ENCODE measurements around the gene ASGR2. TPM values are rescaled to one million over a fixed set of nuclear protein-coding genes. Genes with fewer than 3 reads are reported as not detected.
"Not testable (repeated sequence)": the region's sequence is repeated elsewhere in the genome, so short reads cannot be mapped to it uniquely, and the experiment has no call there.

ASGR2 gene
- polyA plus RNA-seq, 3 donors from 2014 or later: 0.57 to 3.2 TPM; not detected in 1

GRCh38 chr17:7101531-7101930 is 13.1 kb downstream of the ASGR2 start:
- Mint-ChIP-seq H3K27me3 (ENCODE audit: low read depth in 3 of 3) (peaks cover 2 to 8% (median 2%) of the 10 kb centered on the region in 3 donors), H3K4me1 (no peaks in the 10 kb centered on the region), H3K9me3 (no peaks in the 10 kb centered on the region), H3K4me3 (peak overlapping the region in 1 of 5 donors; percentile 18), H3K27ac (no peak overlapping the region), H3K36me3 (no peaks in the 10 kb centered on the region)
- no peak for DNase-seq

- peaks cover 2 to 10% (median 2%) of the 10 kb centered on the region in 3 donors for H3K27me3 Mint-ChIP-seq (ENCODE audit: low read depth in 3 of 3)
- not testable (repeated sequence) for H3K27ac Mint-ChIP-seq, H3K9me3 Mint-ChIP-seq, H3K4me1 Mint-ChIP-seq, DNase-seq, H3K36me3 Mint-ChIP-seq, H3K4me3 Mint-ChIP-seq
These were observed 13.8 kb downstream of the ASGR2 start for GRCh38 chr17:7100641-7101379.

GRCh38 chr17:7098802-7099459 is 15.7 kb downstream of the ASGR2 start:
- Mint-ChIP-seq H3K4me1 (peaks cover 6 to 9% of the 10 kb centered on the region in 2 donors), H3K9me3 (peaks cover 0 to 2% (median 0%) of the 10 kb centered on the region in 6 donors), H3K27me3 (ENCODE audit: low read depth in 3 of 3) (peaks cover 2 to 12% (median 5%) of the 10 kb centered on the region in 3 donors), H3K27ac (no peak overlapping the region), H3K4me3 (no peak overlapping the region), H3K36me3 (no peaks in the 10 kb centered on the region)
- no peak for DNase-seq

GRCh38 chr17:7097940-7098339 is 16.7 kb downstream of the ASGR2 start:
- H3K27me3 Mint-ChIP-seq (ENCODE audit: low read depth in 3 of 3): peaks cover 2 to 15% (median 6%) of the 10 kb centered on the region in 3 donors
- H3K4me3 Mint-ChIP-seq: no peak overlapping the region
- H3K36me3 Mint-ChIP-seq: no peaks in the 10 kb centered on the region
- DNase-seq: no peak
- H3K4me1 Mint-ChIP-seq: peaks cover 7 to 17% of the 10 kb centered on the region in 2 donors
- H3K9me3 Mint-ChIP-seq: peaks cover 0 to 2% (median 0%) of the 10 kb centered on the region in 6 donors
- H3K27ac Mint-ChIP-seq: no peak overlapping the region

- Mint-ChIP-seq H3K9me3 (peaks cover 0 to 2% (median 0%) of the 10 kb centered on the region in 6 donors), H3K36me3 (no peaks in the 10 kb centered on the region), H3K4me1 (peaks cover 7 to 17% of the 10 kb centered on the region in 2 donors), H3K27ac (no peak overlapping the region), H3K27me3 (ENCODE audit: low read depth in 3 of 3) (peaks cover 2 to 13% (median 4%) of the 10 kb centered on the region in 3 donors), H3K4me3 (peak overlapping the region in 1 of 5 donors; percentile 24)
- no peak for DNase-seq
These were observed 19.0 kb downstream of the ASGR2 start for GRCh38 chr17:7095625-7096024.

GRCh38 chr17:7094652-7095019 is 20.0 kb downstream of the ASGR2 start:
- peaks cover 2 to 9% (median 4%) of the 10 kb centered on the region in 3 donors for H3K27me3 Mint-ChIP-seq (ENCODE audit: low read depth in 3 of 3)
- peaks cover 7 to 17% of the 10 kb centered on the region in 2 donors for H3K4me1 Mint-ChIP-seq
- H3K4me3 Mint-ChIP-seq: peak overlapping the region in 1 of 5 donors; percentile 28
- H3K9me3 Mint-ChIP-seq: peaks cover 0 to 2% (median 0%) of the 10 kb centered on the region in 6 donors
- no peaks in the 10 kb centered on the region for H3K36me3 Mint-ChIP-seq
- peak overlapping the region in 1 of 6 donors; percentile 4 for H3K27ac Mint-ChIP-seq
- DNase-seq: no peak

- not testable (repeated sequence) for H3K27ac Mint-ChIP-seq; H3K36me3 Mint-ChIP-seq; H3K27me3 Mint-ChIP-seq (ENCODE audit: low read depth in 3 of 3); H3K4me3 Mint-ChIP-seq; H3K9me3 Mint-ChIP-seq
- peaks cover 7 to 17% of the 10 kb centered on the region in 2 donors for H3K4me1 Mint-ChIP-seq
- DNase-seq: peak in 1 of 3 donors; percentile 19
These were observed 23.2 kb downstream of the ASGR2 start for GRCh38 chr17:7091311-7092005.

GRCh38 chr17:7089570-7089969 is 25.1 kb downstream of the ASGR2 start:
- H3K27ac Mint-ChIP-seq, H3K36me3 Mint-ChIP-seq: not testable (repeated sequence)

GRCh38 chr17:7088442-7088841 is 26.2 kb downstream of the ASGR2 start:
- not testable (repeated sequence) for H3K4me3 Mint-ChIP-seq, H3K36me3 Mint-ChIP-seq, H3K27ac Mint-ChIP-seq, H3K9me3 Mint-ChIP-seq, DNase-seq
- peaks cover 4 to 14% (median 6%) of the 10 kb centered on the region in 3 donors for H3K27me3 Mint-ChIP-seq (ENCODE audit: low read depth in 3 of 3)
- peaks cover 12 to 15% of the 10 kb centered on the region in 2 donors for H3K4me1 Mint-ChIP-seq

More at GRCh38 chr17:7089570-7089969, 25.1 kb downstream of the ASGR2 start:
- Mint-ChIP-seq H3K27me3 (ENCODE audit: low read depth in 3 of 3) (peaks cover 0 to 13% (median 4%) of the 10 kb centered on the region in 3 donors), H3K4me1 (peaks cover 7 to 15% of the 10 kb centered on the region in 2 donors)
- not testable (repeated sequence) for DNase-seq, H3K4me3 Mint-ChIP-seq, H3K9me3 Mint-ChIP-seq

GRCh38 chr17:7084088-7084487 is 30.5 kb downstream of the ASGR2 start:
- H3K9me3 Mint-ChIP-seq: no peaks in the 10 kb centered on the region
- peak overlapping the region in 2 of 6 donors; percentile 11 to 49 for H3K27ac Mint-ChIP-seq
- H3K36me3 Mint-ChIP-seq: no peaks in the 10 kb centered on the region
- H3K27me3 Mint-ChIP-seq (ENCODE audit: low read depth in 3 of 3): peaks cover 5 to 12% (median 10%) of the 10 kb centered on the region in 3 donors
- no peak for DNase-seq
- peak overlapping the region in 3 of 5 donors; percentile 14 to 54 (median 49) for H3K4me3 Mint-ChIP-seq
- peaks cover 42 to 49% of the 10 kb centered on the region in 2 donors for H3K4me1 Mint-ChIP-seq

- DNase-seq: no peak
- H3K27ac Mint-ChIP-seq: peak overlapping the region in 2 of 6 donors; percentile 39 to 65
- no peaks in the 10 kb centered on the region for H3K36me3 Mint-ChIP-seq
- H3K4me1 Mint-ChIP-seq: peaks cover 46 to 54% of the 10 kb centered on the region in 2 donors
- H3K9me3 Mint-ChIP-seq: no peaks in the 10 kb centered on the region
- H3K4me3 Mint-ChIP-seq: peak overlapping the region in 2 of 5 donors; percentile 9 to 57
- peaks cover 5 to 12% (median 10%) of the 10 kb centered on the region in 3 donors for H3K27me3 Mint-ChIP-seq (ENCODE audit: low read depth in 3 of 3)
These were observed 31.0 kb downstream of the ASGR2 start for GRCh38 chr17:7083592-7083991.

- Mint-ChIP-seq H3K27me3 (ENCODE audit: low read depth in 3 of 3) (peaks cover 5 to 12% (median 9%) of the 10 kb centered on the region in 3 donors), H3K4me1 (peaks cover 47 to 54% of the 10 kb centered on the region in 2 donors), H3K4me3 (peak overlapping the region; percentile 75 to 82 (median 80)), H3K27ac (peak overlapping the region in 5 of 6 donors; percentile 17 to 63 (median 32)), H3K9me3 (no peaks in the 10 kb centered on the region), H3K36me3 (no peaks in the 10 kb centered on the region)
- peak; percentile 78 to 81 (median 78) for DNase-seq
These were observed 33.1 kb downstream of the ASGR2 start for GRCh38 chr17:7081341-7082062.

GRCh38 chr17:7080456-7081041 is 34.1 kb downstream of the ASGR2 start:
- Mint-ChIP-seq H3K27ac (peak overlapping the region in 2 of 6 donors; percentile 29 to 49), H3K9me3 (no peaks in the 10 kb centered on the region), H3K36me3 (no peaks in the 10 kb centered on the region), H3K4me1 (peaks cover 47 to 54% of the 10 kb centered on the region in 2 donors), H3K4me3 (peak overlapping the region in 3 of 5 donors; percentile 5 to 29 (median 8)), H3K27me3 (ENCODE audit: low read depth in 3 of 3) (peaks cover 3 to 11% (median 5%) of the 10 kb centered on the region in 3 donors)
- DNase-seq: no peak

All from immature natural killer cell (primary cell).